DOHH2 (cell line): Measurements from ENCODE around the gene CRYBG1.

Experiments used
- H3F3A ChIP-seq: fragments of 200-600 bp; sonication (generic), shearing (Covaris generic); 2 replicates; pipeline ENCODE4 v1.6.0; 2016; ENCODE audit warnings: antibody characterized with exemption, mild to moderate bottlenecking; ENCODE audit not compliant: control insufficient read depth, insufficient read depth
- H3K27ac ChIP-seq: fragments of 200-600 bp; sonication (generic); 2 replicates; pipeline ENCODE4 v1.5.1; 2014; ENCODE audit warnings: low read depth, mild to moderate bottlenecking, low read length, moderate library complexity
- H3K27me3 ChIP-seq: fragments of 200-600 bp; sonication (generic); 2 replicates; pipeline ENCODE4 v1.6.1; 2014; ENCODE audit warnings: mild to moderate bottlenecking, low read length, mixed read lengths; ENCODE audit not compliant: control insufficient read depth
- H3K36me3 ChIP-seq: fragments of 200-600 bp; sonication (generic); 2 replicates; pipeline ENCODE4 v1.6.1; 2014; ENCODE audit warnings: mild to moderate bottlenecking, low read length, moderate library complexity, mixed read lengths; ENCODE audit not compliant: control insufficient read depth
- H3K4me1 ChIP-seq: fragments of 200-600 bp; sonication (generic); 2 replicates; pipeline ENCODE4 v1.6.1; 2014; ENCODE audit warnings: mild to moderate bottlenecking, low read length, mixed read lengths; ENCODE audit not compliant: control insufficient read depth
- H3K4me2 ChIP-seq: fragments of 200-600 bp; sonication (generic); 2 replicates; pipeline ENCODE4 v1.6.0; 2014; ENCODE audit warnings: mild to moderate bottlenecking, low read length, moderate library complexity
- H3K4me3 ChIP-seq: fragments of 200-600 bp; sonication (generic); 2 replicates; pipeline ENCODE4 v1.5.1; 2014; ENCODE audit warnings: mild to moderate bottlenecking, low read length, mixed read lengths
- H3K79me2 ChIP-seq: fragments of 200-600 bp; sonication (generic); 2 replicates; pipeline ENCODE4 v1.6.1; 2014; ENCODE audit warnings: mild to moderate bottlenecking, low read length, mixed read lengths; ENCODE audit not compliant: control insufficient read depth
- H3K9me2 ChIP-seq: fragments of 200-600 bp; sonication (generic); replicated peaks from 2 replicates; pipeline ENCODE4 v1.6.1; 2014; ENCODE audit warnings: mild to moderate bottlenecking, low read length, mixed read lengths; ENCODE audit not compliant: control insufficient read depth
- H3K9me3 ChIP-seq: fragments of 200-600 bp; sonication (generic); 2 replicates; pipeline ENCODE4 v1.6.1; 2014; ENCODE audit warnings: antibody characterized with exemption, low read length, mixed read lengths; ENCODE audit not compliant: control insufficient read depth, insufficient read depth
- H4K20me1 ChIP-seq: fragments of 200-600 bp; sonication (generic); 2 replicates; pipeline ENCODE4 v1.6.0; 2014; ENCODE audit warnings: low read depth, mild to moderate bottlenecking, antibody characterized with exemption, low read length, moderate library complexity; ENCODE audit not compliant: control insufficient read depth, insufficient read depth
- CTCF ChIP-seq: fragments of 200-600 bp; sonication (generic); IDR thresholded peaks from one replicate; pipeline ENCODE4 v1.5.1; 2014; ENCODE audit warnings: antibody characterized with exemption, mild to moderate bottlenecking, low read depth, low read length; ENCODE audit not compliant: poor library complexity, severe bottlenecking
- EZH2phosphoT487 ChIP-seq: fragments of 200-600 bp; sonication (generic); IDR thresholded peaks from 2 replicates; pipeline ENCODE4 v1.6.1; 2017; ENCODE audit warnings: borderline replicate concordance, mild to moderate bottlenecking, antibody characterized with exemption, low read length, moderate library complexity, mixed read lengths

CRYBG1 gene

GRCh38 chr6:106373502-106374239, 13.2 kb downstream of the CRYBG1 start:
- Histone ChIP-seq H3F3A (peaks cover 3% of the 10 kb centered on the region; the same call in 1 of the 2 replicates), H3K4me2 (no peak overlapping the region), H3K4me3 (no peak overlapping the region), H4K20me1 (no peaks in the 10 kb centered on the region), H3K79me2 (no peaks in the 10 kb centered on the region), H3K9me2 (no peaks in the 10 kb centered on the region), H3K4me1 (peaks cover 10% of the 10 kb centered on the region), H3K27me3 (peaks cover 8% of the 10 kb centered on the region), H3K36me3 (no peaks in the 10 kb centered on the region), H3K9me3 (no peaks in the 10 kb centered on the region), H3K27ac (no peak overlapping the region)
- no peak for TF ChIP-seq CTCF

GRCh38 chr6:106377061-106377540, 16.6 kb downstream of the CRYBG1 start:
- H3F3A ChIP-seq = peaks cover 3% of the 10 kb centered on the region; the same call in 1 of the 2 replicates
- no peaks in the 10 kb centered on the region for H3K9me3 ChIP-seq
- H3K9me2 ChIP-seq = no peaks in the 10 kb centered on the region
- no peaks in the 10 kb centered on the region for H4K20me1 ChIP-seq
- H3K79me2 ChIP-seq = no peaks in the 10 kb centered on the region
- peaks cover 10% of the 10 kb centered on the region for H3K4me1 ChIP-seq
- no peaks in the 10 kb centered on the region for H3K36me3 ChIP-seq
- H3K27me3 ChIP-seq = peaks cover 2% of the 10 kb centered on the region; the same call in 1 of the 2 replicates
- no peak overlapping the region for H3K27ac ChIP-seq
- H3K4me2 ChIP-seq = no peak overlapping the region
- TF ChIP-seq EZH2phosphoT487 (no peak), CTCF (no peak)
- H3K4me3 ChIP-seq = no peak overlapping the region

DNA sequence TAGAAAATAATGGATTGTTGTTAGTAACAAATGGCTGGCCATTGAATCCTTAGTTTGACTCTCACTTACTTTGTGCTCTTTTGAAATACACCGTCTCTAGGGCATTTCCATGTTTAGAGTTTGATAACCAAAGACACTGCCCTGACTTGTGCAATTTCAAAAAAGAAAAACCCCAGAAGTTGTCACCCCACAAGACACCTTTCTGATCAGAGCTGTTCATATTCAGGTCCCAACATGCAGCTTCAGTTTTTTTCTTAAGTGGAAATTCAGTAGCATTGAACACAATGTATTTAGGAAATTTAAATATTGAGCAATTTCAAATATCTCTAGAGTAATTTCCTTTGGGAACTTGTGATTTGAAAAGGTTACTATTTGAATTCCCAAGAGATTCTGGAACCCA, 19.4 kb downstream of the CRYBG1 start:
- H3K4me3 ChIP-seq = no peak overlapping the region
- H3K36me3 ChIP-seq = no peaks in the 10 kb centered on the region
- no peak for TF ChIP-seq CTCF
- TF ChIP-seq EZH2phosphoT487 = no peak
- no peak overlapping the region for H3K4me2 ChIP-seq
- H3K9me3 ChIP-seq = no peaks in the 10 kb centered on the region
- H3K79me2 ChIP-seq = no peaks in the 10 kb centered on the region
- peaks cover 7% of the 10 kb centered on the region; the same call in 1 of the 2 replicates for H3K27me3 ChIP-seq
- H3K27ac ChIP-seq = no peak overlapping the region
- peaks cover 3% of the 10 kb centered on the region; the same call in 1 of the 2 replicates for H3F3A ChIP-seq
- H4K20me1 ChIP-seq = no peaks in the 10 kb centered on the region
- no peaks in the 10 kb centered on the region for H3K9me2 ChIP-seq
- H3K4me1 ChIP-seq = peaks cover 10% of the 10 kb centered on the region
